GM21360 (cell line): Measurements from ENCODE around the gene SH3GL1.
A peak's percentile ranks its signal among the peaks of the same experiment; 100 is the strongest.

Experiments
- ATAC-seq: cut with Tn5 transposase; IDR thresholded peaks from one replicate; pipeline ENCODE4 v1.9.1; 2021; ENCODE audit warnings: mild to moderate bottlenecking, moderate library complexity; ENCODE audit not compliant: unreplicated experiment

SH3GL1 gene

DNA sequence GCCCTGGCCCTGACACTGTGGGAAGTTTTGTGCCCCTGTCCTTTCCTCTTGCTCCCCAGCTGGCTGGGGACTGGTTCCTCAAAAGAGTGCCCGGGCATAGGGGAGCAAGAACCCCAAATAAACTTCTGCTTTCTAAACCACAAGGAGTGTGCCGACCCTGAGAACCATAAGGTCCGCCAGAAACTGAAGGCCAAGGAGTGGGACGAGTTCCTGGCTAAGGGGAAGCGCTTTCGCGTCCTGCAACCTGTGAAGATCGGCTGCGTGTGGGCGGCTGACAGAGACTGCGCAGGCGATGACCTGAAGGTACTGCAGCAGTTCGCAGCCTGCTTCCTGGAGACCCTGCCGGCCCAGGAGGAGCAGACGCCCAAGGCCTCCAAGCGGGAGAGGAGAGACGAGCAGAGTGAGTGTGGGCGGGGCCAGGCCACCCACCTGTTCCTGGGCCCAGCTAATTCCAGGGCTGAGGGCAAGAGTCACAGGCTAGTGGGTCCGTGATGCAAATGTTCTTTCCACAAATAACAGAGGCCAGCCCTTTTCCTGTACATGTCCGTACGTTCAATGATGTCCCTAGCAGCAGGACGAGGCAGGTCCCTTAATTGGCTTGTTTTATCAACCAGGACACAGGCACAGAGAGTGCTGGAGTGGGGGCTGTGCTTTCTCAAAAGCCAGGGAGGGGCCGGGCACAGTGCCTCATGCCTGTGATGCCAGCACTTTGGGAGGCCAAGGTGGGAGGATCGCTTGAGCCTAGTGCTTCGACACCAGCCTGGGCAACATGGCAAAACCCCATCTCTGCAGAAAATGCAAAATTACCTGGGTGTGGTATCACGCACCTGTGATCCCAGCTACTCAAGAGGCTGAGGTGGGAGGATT lies 31.7 kb upstream of the SH3GL1 start:
- ATAC-seq: no peak

DNA sequence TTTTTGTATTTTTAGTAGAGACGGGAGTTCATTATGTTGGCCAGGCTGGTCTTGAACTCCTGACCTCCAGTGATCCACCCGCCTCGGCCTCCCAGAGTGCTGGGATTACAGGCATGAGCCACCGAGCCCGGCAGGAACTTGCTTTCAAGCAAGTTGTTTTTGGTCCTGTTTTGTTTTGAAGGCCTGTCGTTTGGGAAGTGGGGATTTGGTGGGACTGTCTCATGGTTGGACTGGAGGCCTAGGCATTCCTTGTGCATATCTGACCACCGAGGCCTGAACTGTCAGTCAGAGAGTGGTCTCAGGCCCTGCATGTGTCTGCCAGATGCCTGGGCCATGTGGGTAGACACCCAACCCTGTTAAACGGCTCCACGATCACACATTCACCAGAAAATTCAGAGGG lies 30.9 kb upstream of the SH3GL1 start:
- no peak for ATAC-seq

DNA sequence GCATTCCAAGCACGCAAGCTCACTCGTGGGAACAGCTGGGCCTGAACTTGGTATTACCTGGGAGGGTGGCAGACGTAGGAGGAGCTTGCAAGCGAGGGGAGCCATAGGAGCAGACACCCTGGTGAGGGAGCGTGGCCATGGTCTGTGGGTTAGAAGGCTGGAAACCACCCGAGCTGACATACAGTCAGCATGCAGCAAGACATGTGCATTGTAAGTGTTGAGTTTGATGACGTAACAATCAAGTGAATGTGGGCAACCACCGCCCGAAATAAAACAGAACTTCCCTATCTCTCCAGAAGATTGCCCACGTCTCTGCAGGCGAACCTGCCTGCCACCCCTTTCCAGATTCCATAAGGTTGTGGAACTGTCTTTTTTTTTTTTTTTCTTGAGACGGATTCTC lies 30.4 kb upstream of the SH3GL1 start:
- ATAC-seq: no peak

DNA sequence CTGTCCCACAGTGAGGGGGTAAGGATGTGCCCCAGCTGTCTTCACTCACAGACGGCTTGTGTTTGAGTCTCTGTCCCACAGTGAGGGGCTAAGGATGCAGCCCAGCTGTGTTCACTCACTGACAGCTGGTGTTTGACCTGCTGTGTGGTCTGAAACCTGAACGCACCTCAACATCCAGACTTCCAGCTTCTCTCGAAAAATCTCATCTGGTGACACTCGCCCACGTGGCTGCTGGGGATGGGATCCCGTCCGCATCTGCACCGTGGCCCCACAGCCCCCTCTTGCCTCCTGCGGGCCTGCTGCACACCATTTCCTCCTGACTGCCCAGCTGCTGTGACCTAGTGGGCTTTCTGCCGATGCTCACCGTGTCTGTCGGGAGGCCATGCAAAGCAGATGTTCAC lies 29.4 kb upstream of the SH3GL1 start:
- ATAC-seq: no peak

DNA sequence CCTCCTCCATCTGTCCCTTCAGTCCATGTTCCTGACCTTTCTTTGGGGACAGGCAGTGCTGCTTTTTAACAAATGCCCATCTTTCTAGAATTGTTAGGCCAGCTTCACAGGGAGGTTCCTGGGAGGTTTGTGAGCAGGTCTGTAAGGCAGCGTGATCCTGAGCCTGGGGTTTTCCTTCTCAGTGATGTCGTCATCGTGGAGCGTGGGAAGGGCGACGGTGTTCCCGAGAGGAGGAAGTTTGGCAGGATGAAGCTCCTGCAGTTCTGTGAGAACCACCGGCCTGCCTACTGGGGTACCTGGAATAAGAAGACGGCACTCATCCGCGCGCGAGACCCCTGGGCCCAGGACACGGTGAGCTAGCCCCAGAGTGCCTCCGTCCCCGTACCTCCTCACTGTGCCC lies 28.9 kb upstream of the SH3GL1 start:
- no peak for ATAC-seq

DNA sequence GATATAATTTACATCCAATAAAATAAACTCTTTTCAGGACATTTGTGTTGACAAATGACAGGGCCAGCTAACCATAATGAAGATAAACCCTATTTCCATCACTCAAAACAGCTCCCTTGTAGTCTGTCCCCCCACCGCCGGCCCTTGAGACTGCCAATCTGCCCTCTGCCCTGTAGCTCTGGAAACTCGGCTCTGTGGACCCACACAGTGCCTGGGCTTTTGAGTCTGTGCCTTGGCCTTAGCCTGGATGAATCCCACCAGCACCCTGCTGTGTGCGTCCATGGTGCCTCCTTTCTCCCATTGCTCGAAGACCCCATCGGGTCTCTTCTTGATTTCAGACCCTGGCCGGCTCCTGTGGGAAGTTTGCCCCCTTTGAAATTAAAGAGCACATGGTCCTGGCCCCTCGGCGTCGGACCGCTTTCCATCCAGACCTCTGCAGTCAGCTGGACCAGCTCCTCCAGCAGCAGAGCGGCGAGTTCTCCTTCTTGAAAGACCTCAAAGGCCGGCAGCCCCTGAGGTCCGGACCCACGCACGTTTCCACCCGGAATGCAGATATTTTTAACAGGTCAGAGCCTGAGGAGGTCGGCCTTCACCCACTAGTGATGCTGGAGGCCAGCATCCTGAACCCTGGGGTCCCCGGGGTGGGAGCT lies 28.1 kb upstream of the SH3GL1 start:
- ATAC-seq: no peak

DNA sequence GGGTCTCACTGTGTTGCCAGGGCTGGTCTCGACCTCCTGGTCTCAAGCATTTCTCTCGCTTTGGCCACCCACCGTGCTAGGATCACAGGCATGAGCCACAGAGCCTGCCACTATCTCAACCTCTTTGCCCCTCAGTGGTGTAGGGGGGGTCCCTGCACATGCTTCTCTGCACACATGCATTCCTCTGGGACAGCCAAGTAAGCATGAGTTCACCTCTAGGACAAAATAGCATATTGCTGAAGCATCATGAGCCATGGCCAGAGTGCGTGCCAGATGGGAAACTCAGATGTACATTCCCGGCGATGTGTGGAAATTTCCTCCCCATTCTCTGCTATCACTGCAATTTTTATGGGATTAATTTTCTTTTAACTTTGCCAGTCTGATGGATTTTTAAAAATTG lies 25.2 kb upstream of the SH3GL1 start:
- no peak for ATAC-seq

GRCh38 chr19:4423416-4424126 lies 23.2 kb upstream of the SH3GL1 start:
- no peak for ATAC-seq

DNA sequence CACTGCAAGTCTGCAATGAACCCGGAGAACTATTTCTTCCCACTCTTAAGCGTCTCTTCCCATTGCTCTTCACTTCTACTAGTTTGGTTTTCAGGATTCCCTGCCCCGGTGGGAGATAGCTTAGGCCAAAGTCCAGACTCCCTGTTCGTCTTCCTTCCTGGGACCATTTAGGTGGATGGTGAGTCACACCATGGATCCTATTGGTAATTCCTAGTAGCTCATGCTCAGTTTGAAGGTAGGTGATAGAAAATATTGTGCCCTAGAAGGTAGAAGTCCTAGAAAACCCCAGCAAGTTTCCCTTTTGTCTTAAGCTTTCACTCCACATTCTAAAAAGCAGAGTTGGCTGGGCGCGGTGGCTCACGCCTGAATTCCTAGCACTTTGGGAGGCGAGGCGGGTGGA lies 15.9 kb upstream of the SH3GL1 start:
- ATAC-seq: no peak

DNA sequence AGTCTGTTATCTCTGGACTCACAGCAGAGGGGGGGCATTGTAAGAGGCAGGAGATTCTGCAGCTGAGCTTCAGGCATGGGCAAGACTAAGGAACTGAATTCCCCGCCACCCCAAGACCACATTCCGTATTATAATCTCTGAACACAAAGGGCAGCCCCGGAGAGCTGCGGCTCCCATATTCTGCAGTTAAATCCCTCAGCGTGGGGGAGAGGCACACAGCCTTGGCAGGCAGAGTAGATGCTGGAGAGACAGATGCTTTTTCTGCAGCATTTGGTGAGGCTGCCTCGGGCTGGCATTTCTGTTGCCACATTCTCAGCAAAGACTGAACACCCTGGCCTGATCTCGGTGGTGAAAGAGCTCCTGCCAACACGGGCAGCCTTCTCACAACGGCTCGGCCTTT lies 15.0 kb upstream of the SH3GL1 start:
- ATAC-seq: no peak

DNA sequence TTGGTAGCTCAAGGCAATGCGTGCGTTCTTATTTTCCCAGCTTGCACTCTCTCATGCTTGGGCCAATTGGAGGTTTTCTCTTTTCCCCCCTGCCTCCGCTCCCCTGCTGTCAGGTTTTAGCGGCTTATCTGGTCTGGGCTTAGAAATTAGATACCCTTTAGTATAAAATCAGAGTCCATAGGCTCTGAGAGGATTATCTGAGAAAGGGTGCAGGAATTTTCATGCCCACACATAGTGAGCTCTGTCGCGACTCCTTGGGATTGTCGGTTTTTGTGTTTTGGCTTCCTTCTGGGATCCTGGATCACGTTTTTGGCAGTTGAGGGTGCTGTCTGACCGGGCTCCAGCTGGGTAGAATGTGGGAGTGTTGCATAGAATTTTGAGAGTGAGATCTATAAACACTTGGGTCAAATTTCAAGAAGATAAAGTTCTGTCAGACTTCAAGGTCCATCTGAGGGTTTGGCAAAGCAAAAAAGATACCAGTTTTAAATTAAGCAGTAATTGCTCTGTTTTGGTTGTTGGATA lies 14.5 kb upstream of the SH3GL1 start:
- no peak for ATAC-seq

GRCh38 chr19:4414144-4414799 lies 13.9 kb upstream of the SH3GL1 start:
- ATAC-seq: no peak

DNA sequence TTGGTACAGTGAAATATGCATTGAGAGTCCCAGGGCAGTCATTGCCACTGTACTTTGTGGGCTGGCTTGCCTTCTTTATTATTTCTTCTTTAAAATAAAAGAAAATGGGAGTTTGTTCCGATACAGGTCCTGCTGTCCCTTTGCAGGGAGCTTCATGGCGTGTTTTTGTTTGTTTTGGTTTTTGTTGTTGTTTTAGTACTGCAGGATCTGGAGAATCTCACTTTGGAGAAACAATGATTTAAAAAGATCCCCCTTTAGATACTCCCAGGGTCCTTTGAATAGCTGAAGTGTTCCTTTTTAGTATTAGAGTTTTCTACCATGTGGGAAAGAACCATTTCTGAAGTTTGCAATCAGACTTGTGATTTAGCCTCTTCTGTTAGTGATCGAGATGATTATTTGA lies 13.2 kb upstream of the SH3GL1 start:
- no peak for ATAC-seq

GRCh38 chr19:4409123-4409933 lies 9.0 kb upstream of the SH3GL1 start:
- no peak for ATAC-seq

DNA sequence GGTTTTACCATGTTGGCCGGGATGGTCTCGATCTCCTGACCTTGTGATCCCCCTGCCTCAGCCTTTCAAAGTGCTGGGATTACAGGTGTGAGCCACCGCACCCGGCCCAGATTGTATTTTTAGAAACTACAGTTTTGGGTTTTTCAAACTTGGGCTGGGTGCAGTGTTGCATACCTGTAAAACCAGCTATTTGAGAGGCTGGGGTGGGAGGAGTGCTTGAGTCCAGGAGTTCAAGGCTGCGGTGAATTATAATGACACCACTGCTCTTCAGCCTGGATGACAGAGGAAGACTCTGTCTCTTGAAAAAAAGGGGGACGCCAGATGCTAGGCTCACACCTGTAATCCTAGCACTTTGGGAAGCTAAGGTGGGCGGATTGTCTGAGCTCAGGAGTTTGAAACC lies 6.3 kb upstream of the SH3GL1 start:
- ATAC-seq: no peak

DNA sequence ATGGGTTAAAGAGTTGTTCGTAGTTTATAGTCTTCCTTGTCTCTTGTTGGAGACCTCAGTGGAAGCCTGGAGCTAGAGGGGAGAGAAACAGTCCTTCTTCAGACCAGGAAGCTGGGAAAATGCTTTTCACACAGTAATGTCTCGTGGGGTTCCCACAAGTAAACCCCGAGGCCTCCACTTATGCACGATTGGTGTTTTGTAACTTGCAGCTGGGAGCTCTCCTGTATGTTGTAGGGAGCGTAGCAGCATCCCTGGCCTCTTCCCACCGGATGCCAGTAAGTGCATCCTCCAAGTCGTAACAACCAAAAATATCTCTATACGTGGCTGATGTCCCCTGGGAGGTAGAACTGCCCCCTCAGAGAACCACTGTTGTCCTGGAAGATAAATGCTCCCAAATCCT lies 5.6 kb upstream of the SH3GL1 start:
- no peak for ATAC-seq

DNA sequence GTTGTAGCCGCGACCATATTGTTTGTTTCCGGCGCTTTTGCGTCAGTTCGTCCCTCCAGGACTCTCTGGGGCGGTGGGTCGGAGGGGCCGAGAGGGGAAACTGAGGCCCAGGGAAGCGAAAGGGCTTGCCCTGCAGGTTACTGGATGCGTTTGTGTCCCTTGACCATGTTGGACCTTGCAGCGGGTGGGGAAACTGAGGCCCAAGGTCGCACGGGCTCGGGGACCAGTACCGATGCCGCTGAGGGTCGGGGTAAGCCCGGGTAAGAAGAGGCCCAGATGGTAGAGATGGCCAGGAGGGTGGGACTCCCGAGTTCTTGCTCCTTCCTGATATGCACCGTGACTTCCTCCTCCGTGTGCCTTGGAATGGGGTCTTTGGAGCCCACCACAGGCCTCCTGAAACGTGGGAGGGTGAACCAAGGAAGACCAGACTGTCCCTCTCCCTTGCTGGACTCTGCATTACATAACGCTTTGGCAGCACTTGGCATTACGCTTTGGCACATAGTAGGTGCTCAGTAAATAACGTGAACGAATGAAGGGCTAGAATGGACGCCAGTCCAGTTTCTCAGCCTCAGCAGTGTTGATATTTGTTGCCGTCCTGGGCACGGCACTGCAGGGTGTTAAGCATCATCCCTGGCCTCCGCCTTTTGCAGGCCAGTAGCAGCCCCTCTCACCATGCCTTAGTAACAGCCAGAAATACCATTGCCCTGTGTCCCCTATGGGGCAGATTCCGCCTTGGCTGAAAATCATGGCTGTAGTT lies 2.8 kb upstream of the SH3GL1 start:
- ATAC-seq: no peak

- peak; percentile 71 for ATAC-seq
Observed at GRCh38 chr19:4402171-4403004, 2.0 kb upstream of the SH3GL1 start, which contains the start of gene CHAF1A. TSS of gene CHAF1A (plus strand) at chr19:4402640. CDS start at chr19:4402763, 123 bp downstream.

DNA sequence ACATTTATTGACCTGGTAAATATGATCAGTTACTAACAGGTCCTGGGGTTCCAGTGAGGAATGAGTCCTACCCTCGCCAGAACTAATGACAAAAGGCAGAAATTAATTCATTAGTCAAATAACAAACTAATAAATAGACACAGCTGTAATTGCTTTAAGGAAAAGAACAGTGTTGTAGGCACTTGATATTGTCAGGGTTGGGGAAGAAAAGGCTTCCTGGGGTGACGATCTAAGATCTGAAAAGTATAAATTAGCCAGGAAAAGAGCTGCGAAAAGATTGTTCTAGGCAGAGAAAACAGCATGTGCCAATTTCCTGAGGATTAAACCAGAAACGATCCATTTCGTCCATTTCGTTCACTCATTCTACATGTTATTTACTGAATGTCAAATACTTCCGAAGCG lies 1.4 kb upstream of the SH3GL1 start:
- ATAC-seq: no peak
